Loucy (cell line): ENCODE results near the gene PAX5.

ENCODE experiments used
- EZH2phosphoT487 ChIP-seq: fragments of 200-600 bp; IDR thresholded peaks from 2 replicates; pipeline ENCODE4 v1.6.1; 2018; ENCODE audit warnings: antibody characterized with exemption, mild to moderate bottlenecking, moderate library complexity, borderline replicate concordance
- TF ChIP-seq, protein P1 (sequence below): fragments of 200-600 bp; sonication (generic); conservative IDR thresholded peaks from 2 replicates; pipeline ENCODE4 v1.5.1; 2014; ENCODE audit warnings: mild to moderate bottlenecking, antibody characterized with exemption, low read length

DNA sequence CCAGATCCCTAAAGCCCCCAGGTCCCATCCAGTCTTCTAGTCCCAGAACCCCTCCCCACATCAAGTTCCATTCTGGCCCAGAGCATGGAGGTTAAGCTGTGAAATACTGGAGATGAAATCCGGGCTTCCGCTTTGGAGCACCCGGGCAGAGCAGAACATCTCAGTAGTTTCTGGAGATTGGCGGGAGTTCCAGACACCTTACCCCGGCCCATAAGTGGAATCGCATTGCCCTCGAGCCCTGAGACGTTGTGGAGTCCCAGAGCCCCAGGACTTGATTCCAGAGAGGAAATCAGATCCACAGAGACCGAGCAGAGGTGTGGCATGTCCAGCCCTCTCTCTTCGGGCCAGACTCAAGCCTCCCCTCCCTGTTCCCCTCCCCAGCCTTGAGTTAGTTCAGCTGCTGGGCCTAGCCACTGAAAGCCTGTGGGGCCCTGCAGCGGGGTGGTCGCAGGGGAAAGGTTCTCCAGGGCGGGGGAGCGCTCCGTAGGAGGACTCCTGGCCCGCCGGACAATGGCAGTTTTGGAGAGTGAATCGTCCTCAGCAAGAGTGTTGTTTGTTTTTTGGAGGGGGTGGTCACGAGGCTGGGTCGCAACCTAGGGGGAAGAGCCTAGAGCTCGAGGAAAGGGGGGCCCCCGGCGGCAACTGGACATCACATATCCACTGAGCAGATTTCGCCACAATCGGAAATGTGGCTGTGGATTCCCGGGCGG is 1.0 kb upstream of the PAX5 start:
- TF ChIP-seq, protein P1, sequence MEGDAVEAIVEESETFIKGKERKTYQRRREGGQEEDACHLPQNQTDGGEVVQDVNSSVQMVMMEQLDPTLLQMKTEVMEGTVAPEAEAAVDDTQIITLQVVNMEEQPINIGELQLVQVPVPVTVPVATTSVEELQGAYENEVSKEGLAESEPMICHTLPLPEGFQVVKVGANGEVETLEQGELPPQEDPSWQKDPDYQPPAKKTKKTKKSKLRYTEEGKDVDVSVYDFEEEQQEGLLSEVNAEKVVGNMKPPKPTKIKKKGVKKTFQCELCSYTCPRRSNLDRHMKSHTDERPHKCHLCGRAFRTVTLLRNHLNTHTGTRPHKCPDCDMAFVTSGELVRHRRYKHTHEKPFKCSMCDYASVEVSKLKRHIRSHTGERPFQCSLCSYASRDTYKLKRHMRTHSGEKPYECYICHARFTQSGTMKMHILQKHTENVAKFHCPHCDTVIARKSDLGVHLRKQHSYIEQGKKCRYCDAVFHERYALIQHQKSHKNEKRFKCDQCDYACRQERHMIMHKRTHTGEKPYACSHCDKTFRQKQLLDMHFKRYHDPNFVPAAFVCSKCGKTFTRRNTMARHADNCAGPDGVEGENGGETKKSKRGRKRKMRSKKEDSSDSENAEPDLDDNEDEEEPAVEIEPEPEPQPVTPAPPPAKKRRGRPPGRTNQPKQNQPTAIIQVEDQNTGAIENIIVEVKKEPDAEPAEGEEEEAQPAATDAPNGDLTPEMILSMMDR, result no peak
- TF ChIP-seq EZH2phosphoT487, result no peak
